Smooth muscle cell (in vitro differentiated cells): ENCODE data around the gene CALY. TPM values are rescaled to one million over a fixed set of nuclear protein-coding genes. Genes with fewer than 3 reads are reported as not detected.

Experiments used
- DNase-seq: peaks from one replicate; lab custom pipeline; 2025; ENCODE audit not compliant: unreplicated experiment; lab: John Stamatoyannopoulos, UW
- H2AFZ ChIP-seq: fragments of 200-600 bp; sonication (generic); 2 replicates; pipeline ENCODE4 v1.6.0; 2016; ENCODE audit warnings: antibody characterized with exemption, low read depth, mild to moderate bottlenecking
- H3F3A ChIP-seq: fragments of 200-600 bp; sonication (generic); 2 replicates; pipeline ENCODE4 v1.6.0; 2017; ENCODE audit warnings: antibody characterized with exemption, low read depth
- H3K27ac ChIP-seq: fragments of 200-600 bp; sonication (generic); 2 replicates; pipeline ENCODE4 v1.5.1; 2016; ENCODE audit warnings: low read depth, mild to moderate bottlenecking
- H3K27me3 ChIP-seq: fragments of 200-600 bp; sonication (generic); 2 replicates; pipeline ENCODE4 v1.6.1; 2016; ENCODE audit warnings: low read depth, mild to moderate bottlenecking
- H3K36me3 ChIP-seq: fragments of 200-600 bp; sonication (generic); 2 replicates; pipeline ENCODE4 v1.5.1; 2016; ENCODE audit warnings: low read depth
- H3K4me1 ChIP-seq: fragments of 200-600 bp; sonication (generic); 2 replicates; pipeline ENCODE4 v1.5.1; 2016; ENCODE audit warnings: low read depth
- H3K4me2 ChIP-seq: fragments of 200-600 bp; sonication (generic); 2 replicates; pipeline ENCODE4 v1.6.0; 2016; ENCODE audit warnings: mild to moderate bottlenecking
- H3K4me3 ChIP-seq: fragments of 200-600 bp; sonication (generic); 2 replicates; pipeline ENCODE4 v1.5.1; 2016; ENCODE audit warnings: mild to moderate bottlenecking
- H3K79me2 ChIP-seq: fragments of 200-600 bp; sonication (generic); 2 replicates; pipeline ENCODE4 v1.6.0; 2016; ENCODE audit warnings: low read depth, mild to moderate bottlenecking
- H3K9ac ChIP-seq: fragments of 200-600 bp; sonication (generic); 2 replicates; pipeline ENCODE4 v1.6.0; 2016; ENCODE audit warnings: low read depth
- H3K9me3 ChIP-seq: fragments of 200-600 bp; sonication (generic); replicated peaks from 2 replicates; pipeline ENCODE4 v1.5.1; 2016; ENCODE audit warnings: low read depth
- H4K20me1 ChIP-seq: fragments of 200-600 bp; sonication (generic); 2 replicates; pipeline ENCODE4 v1.6.0; 2016; ENCODE audit warnings: low read depth
- WGBS: methylation state at CpG from one replicate; pipeline ENCODE4 v1.1.7; 2016; ENCODE audit warnings: low lambda C conversion rate; 5-methylcytosine and 5-hydroxymethylcytosine counted together
- polyA plus RNA-seq: library from polyadenylated mRNA; unstranded; fragments of >200 nt; fragmentation: Nextera tagmentation; extraction: Ambion mirVana; gene quantifications from 2 replicates; pipeline ENCODE4 v1.2.1, GENCODE V29; 2016
- total RNA-seq: library from RNA; depleted of rRNA; stranded (reverse); fragments of >200 nt; gene quantifications from 2 replicates; pipeline ENCODE4 v1.2.3, GENCODE V29; 2014
- TF ChIP-seq, protein P1 (sequence below): fragments of 200-600 bp; sonication (generic); IDR thresholded peaks from 2 replicates; pipeline ENCODE4 v1.5.1; 2017; ENCODE audit warnings: borderline replicate concordance, mild to moderate bottlenecking, antibody characterized with exemption; ENCODE audit not compliant: insufficient read depth, poor library complexity, severe bottlenecking

Gene CALY
- total and polyA plus RNA-seq, 2 experiments from 2014 or later: 2.4 to 10.1 TPM

DNA sequence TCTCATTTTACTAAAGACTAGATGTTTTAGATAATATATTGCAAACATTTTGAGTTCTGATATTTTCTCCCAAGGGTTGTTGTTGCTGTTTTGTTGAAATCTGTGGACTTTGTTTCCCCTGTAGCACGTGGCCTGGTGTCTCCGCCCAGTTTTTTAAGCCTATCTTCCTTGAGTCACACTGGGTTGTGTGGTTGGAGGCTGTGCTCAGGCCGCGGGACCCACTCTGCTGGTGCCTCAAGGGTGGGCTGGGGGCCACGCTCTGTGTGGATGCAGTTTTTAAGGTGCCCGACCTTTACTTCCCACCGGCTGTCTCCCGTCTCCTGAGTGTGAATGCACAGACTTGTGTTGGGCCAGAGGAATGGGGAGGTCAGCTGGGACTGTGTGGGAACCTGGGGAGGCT, 6.2 kb upstream of the CALY start:
- TF ChIP-seq, protein P1, sequence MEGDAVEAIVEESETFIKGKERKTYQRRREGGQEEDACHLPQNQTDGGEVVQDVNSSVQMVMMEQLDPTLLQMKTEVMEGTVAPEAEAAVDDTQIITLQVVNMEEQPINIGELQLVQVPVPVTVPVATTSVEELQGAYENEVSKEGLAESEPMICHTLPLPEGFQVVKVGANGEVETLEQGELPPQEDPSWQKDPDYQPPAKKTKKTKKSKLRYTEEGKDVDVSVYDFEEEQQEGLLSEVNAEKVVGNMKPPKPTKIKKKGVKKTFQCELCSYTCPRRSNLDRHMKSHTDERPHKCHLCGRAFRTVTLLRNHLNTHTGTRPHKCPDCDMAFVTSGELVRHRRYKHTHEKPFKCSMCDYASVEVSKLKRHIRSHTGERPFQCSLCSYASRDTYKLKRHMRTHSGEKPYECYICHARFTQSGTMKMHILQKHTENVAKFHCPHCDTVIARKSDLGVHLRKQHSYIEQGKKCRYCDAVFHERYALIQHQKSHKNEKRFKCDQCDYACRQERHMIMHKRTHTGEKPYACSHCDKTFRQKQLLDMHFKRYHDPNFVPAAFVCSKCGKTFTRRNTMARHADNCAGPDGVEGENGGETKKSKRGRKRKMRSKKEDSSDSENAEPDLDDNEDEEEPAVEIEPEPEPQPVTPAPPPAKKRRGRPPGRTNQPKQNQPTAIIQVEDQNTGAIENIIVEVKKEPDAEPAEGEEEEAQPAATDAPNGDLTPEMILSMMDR: no peak
- no peaks in the 10 kb centered on the region for H4K20me1 ChIP-seq
- H3F3A ChIP-seq: no peaks in the 10 kb centered on the region
- no peaks in the 10 kb centered on the region for H3K27me3 ChIP-seq
- H3K9ac ChIP-seq: no peak overlapping the region
- H3K79me2 ChIP-seq: no peaks in the 10 kb centered on the region
- no peak overlapping the region for H2AFZ ChIP-seq
- no peaks in the 10 kb centered on the region for H3K9me3 ChIP-seq
- no peak overlapping the region for H3K4me3 ChIP-seq
- DNase-seq: no peak
- H3K27ac ChIP-seq: no peak overlapping the region
- H3K36me3 ChIP-seq: no peaks in the 10 kb centered on the region
- WGBS: 86% methylated on average over 8 of the region's 8 CpGs
- no peaks in the 10 kb centered on the region for H3K4me1 ChIP-seq
- no peak overlapping the region for H3K4me2 ChIP-seq

DNA sequence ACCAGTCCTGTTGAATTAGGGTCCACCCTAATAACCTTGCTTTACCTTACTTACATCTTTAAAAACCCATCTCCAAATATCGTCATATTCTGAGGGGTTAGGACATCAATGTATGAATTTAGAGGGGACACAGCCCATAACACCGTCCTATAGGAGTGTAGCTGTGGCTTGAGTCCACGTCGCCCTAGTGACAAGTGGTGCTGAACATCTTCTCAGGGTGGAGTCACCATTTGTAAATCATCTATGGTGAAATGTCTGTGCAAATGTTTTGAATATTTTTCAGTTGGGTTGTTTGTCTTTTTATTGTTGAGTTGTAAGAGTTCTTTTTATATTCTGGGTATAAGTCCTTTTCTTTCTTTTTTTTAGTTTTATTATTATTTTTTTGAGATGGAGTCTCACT, 5.3 kb upstream of the CALY start:
- Histone ChIP-seq H3K9me3 (no peaks in the 10 kb centered on the region), H3K27ac (no peak overlapping the region), H2AFZ (no peak overlapping the region), H3K4me1 (no peaks in the 10 kb centered on the region), H3K79me2 (no peaks in the 10 kb centered on the region), H3K4me3 (no peak overlapping the region), H3K4me2 (no peak overlapping the region), H3F3A (no peaks in the 10 kb centered on the region), H3K9ac (no peak overlapping the region), H3K36me3 (no peaks in the 10 kb centered on the region), H4K20me1 (no peaks in the 10 kb centered on the region), H3K27me3 (peaks cover 5% of the 10 kb centered on the region)
- no peak for DNase-seq
- TF ChIP-seq, protein P1: no peak
- 94% methylated on average over 4 of the region's 4 CpGs for WGBS

GRCh38 chr10:133339708-133340380, 3.1 kb upstream of the CALY start:
- no peak overlapping the region for H3K4me2 ChIP-seq
- 95% methylated on average over 13 of the region's 13 CpGs for WGBS
- no peak overlapping the region for H3K9ac ChIP-seq
- no peaks in the 10 kb centered on the region for H4K20me1 ChIP-seq
- no peaks in the 10 kb centered on the region for H3K79me2 ChIP-seq
- H3K36me3 ChIP-seq: no peaks in the 10 kb centered on the region
- DNase-seq: no peak
- no peak overlapping the region for H3K27ac ChIP-seq
- no peak overlapping the region for H3K4me3 ChIP-seq
- H3F3A ChIP-seq: no peaks in the 10 kb centered on the region
- no peaks in the 10 kb centered on the region for H3K9me3 ChIP-seq
- H3K4me1 ChIP-seq: no peaks in the 10 kb centered on the region
- peaks cover 27% of the 10 kb centered on the region for H3K27me3 ChIP-seq
- H2AFZ ChIP-seq: no peak overlapping the region
- TF ChIP-seq, protein P1: no peak
